Ovary (tissue), 9 donors: ENCODE data around the gene AOAH. TPM values are rescaled to one million over a fixed set of nuclear protein-coding genes. Genes with fewer than 3 reads are reported as not detected.

Experiments used
- DNase-seq, 5 donors: peaks; one replicate each; pipeline ENCODE4 v3.0.0-alpha.2; 2019 to 2020
- H3K27ac ChIP-seq, 2 donors: fragments of 200-600 bp; one replicate each; pipeline versions ENCODE4 v1.5.1 to v1.8.0; 2019 to 2022
- H3K27me3 ChIP-seq: fragments of 200-600 bp; one replicate; pipeline ENCODE4 v1.8.0; 2022
- H3K36me3 ChIP-seq: fragments of 200-600 bp; sonication (generic); one replicate; pipeline ENCODE4 v1.5.1; 2019
- H3K4me1 ChIP-seq: one replicate; pipeline ENCODE4 v1.8.1; 2013; ENCODE audit warnings: mild to moderate bottlenecking, moderate library complexity; ENCODE audit not compliant: insufficient read depth
- H3K4me3 ChIP-seq: fragments of 200-600 bp; sonication (generic); one replicate; pipeline ENCODE4 v1.5.1; 2017
- H3K9me3 ChIP-seq, 2 donors: fragments of 200-600 bp in 1 of 2; sonication (generic) in 1 of 2; one replicate each; pipeline versions ENCODE4 v1.5.1 to v1.8.1; 2013 to 2019; ENCODE audit warnings: mild to moderate bottlenecking in 1 of 2, moderate library complexity in 1 of 2
- EP300 ChIP-seq: sonication (generic); formaldehyde crosslinking; IDR thresholded peaks from one replicate; pipeline ENCODE4 v1.6.1; 2017; ENCODE audit warnings: antibody characterized with exemption
- POLR2A ChIP-seq: fragments of 450-650 bp; IDR thresholded peaks from one replicate; pipeline ENCODE4 v1.6.1; 2017; ENCODE audit warnings: antibody characterized with exemption, mild to moderate bottlenecking, moderate library complexity
- WGBS, 3 donors: extraction: QIAGEN DNeasy Blood & Tissue Kit in 1 of 3; methylation state at CpG; one replicate each; pipeline versions ENCODE4 v1.1.5 to v1.1.7; 2013 to 2017; 5-methylcytosine and 5-hydroxymethylcytosine counted together
- intact Hi-C, 4 donors: fragments of 100-400 bp; cut with DNase I; formaldehyde crosslinking; loops; one replicate each; pipeline versions ENCODE4 v1.11.0 to v1.15.1; 2022 to 2023
- polyA plus RNA-seq, 2 donors: library from polyadenylated mRNA; stranded (reverse); fragments of 200-250 nt in 1 of 2; fragments of 350-450 nt in 1 of 2; fragmentation: Illumina TruSeq in 1 of 2; extraction: RNeasy Lipid Tissue Mini Kit (QIAGEN cat#74804) in 1 of 2; gene quantifications; one replicate each; pipeline ENCODE4 v1.2.3, GENCODE V29; 2013 to 2014
- total RNA-seq, 7 donors: library from RNA; depleted of rRNA in 2 of 7; stranded (reverse); fragments of >200 nt in 2 of 7; fragmentation: NEBNext Ultra II Directional in 3 of 7; extraction: Animal tissue kit (Norgen Biotek cat#: 25700) in 3 of 7; gene quantifications; one replicate each; pipeline versions ENCODE4 v1.1.0 to v1.2.4, GENCODE V29; 2016 to 2023
- TF ChIP-seq, protein P1 (sequence below), 3 donors: fragments of 450-650 bp in 2 of 3; fragments of 200-600 bp in 1 of 3; IDR thresholded peaks; one replicate each; pipeline versions ENCODE4 v1.5.1 to v1.8.0; 2016 to 2022; ENCODE audit warnings: antibody characterized with exemption in 3 of 3, mild to moderate bottlenecking in 1 of 3
- donor health status: DM: no; HTN: no; CAD: no; lungs with moderate emphysema.
- donor health status: DM: no; HTN: no; CAD: no.
- donor health status: Bipolar disorder and iron deficiency.
- donor health status: DM: yes; HTN: yes; CAD: no.
- donor health status: DM: no; HTN: no; CAD: no.
- donor health status: DM: yes; HTN: yes; CAD: no.

AOAH gene
- total and polyA plus RNA-seq, 9 donors = 0.83 to 14.0 (median 4.8) TPM

DNA sequence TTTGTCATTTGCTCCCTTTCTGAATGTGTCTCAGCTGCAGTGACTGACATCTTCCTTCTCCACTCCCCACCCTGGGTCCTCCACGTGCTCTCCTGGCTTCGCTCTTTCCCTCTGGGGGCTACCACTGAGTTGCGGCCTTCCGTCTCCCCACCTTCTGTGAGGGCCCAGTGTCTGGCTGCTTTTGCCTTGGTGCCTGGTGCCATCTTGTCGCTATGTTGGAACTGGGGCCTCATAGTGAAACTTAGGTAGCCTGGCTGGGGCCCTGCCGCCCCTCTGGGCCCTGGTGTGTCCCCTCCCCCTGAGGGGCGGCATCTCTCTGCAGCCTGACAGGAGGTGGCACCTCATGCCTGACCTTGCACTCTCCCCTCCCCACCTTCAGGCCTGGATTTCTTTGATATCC is 190.6 kb downstream of the AOAH start:
- no peak overlapping the region for H3K4me3 ChIP-seq
- intact Hi-C loops = no loop called here
- 90 to 95% (median 90%) methylated on average over 7 of the region's 7 CpGs for WGBS, 3 donors
- H3K4me1 ChIP-seq = no peaks in the 10 kb centered on the region
- H3K9me3 ChIP-seq = no peaks in the 10 kb centered on the region
- H3K36me3 ChIP-seq = no peaks in the 10 kb centered on the region
- TF ChIP-seq, protein P1, sequence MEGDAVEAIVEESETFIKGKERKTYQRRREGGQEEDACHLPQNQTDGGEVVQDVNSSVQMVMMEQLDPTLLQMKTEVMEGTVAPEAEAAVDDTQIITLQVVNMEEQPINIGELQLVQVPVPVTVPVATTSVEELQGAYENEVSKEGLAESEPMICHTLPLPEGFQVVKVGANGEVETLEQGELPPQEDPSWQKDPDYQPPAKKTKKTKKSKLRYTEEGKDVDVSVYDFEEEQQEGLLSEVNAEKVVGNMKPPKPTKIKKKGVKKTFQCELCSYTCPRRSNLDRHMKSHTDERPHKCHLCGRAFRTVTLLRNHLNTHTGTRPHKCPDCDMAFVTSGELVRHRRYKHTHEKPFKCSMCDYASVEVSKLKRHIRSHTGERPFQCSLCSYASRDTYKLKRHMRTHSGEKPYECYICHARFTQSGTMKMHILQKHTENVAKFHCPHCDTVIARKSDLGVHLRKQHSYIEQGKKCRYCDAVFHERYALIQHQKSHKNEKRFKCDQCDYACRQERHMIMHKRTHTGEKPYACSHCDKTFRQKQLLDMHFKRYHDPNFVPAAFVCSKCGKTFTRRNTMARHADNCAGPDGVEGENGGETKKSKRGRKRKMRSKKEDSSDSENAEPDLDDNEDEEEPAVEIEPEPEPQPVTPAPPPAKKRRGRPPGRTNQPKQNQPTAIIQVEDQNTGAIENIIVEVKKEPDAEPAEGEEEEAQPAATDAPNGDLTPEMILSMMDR (IDR thresholded peaks at IDR 0.05) = no peak
- TF ChIP-seq POLR2A (no peak), EP300 (no peak)
- no peaks in the 10 kb centered on the region for H3K27me3 ChIP-seq
- DNase-seq = no peak
- H3K27ac ChIP-seq = no peak overlapping the region

DNA sequence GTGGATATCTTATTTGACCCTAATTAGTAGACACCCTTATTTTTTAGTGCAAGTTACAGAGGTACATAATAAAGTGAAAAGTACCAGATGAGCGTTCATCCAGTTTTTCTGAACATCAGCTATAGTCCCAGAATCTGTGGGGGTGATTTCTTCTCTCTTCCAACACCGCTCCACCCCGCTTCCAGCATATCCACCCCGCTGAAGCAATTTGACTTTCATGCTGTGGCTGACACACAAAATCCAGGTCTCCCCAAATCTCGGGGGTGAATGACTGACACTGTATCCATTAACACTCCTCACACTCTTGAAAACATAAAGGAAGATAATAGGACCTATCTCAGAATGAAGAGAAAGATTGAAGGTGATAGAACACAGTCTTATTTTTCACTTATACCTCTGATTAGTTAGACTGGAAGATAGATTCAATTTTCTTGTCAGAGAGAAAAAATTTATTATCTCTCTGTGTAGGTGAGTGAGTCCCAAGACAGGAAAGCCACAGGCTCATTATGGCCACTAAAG is 191.3 kb downstream of the AOAH start:
- TF ChIP-seq POLR2A = no peak
- TF ChIP-seq, protein P1 (IDR thresholded peaks at IDR 0.05) = no peak
- no peak for TF ChIP-seq EP300
- WGBS, 3 donors = 89 to 91% (median 90%) methylated on average over 5 of the region's 5 CpGs

DNA sequence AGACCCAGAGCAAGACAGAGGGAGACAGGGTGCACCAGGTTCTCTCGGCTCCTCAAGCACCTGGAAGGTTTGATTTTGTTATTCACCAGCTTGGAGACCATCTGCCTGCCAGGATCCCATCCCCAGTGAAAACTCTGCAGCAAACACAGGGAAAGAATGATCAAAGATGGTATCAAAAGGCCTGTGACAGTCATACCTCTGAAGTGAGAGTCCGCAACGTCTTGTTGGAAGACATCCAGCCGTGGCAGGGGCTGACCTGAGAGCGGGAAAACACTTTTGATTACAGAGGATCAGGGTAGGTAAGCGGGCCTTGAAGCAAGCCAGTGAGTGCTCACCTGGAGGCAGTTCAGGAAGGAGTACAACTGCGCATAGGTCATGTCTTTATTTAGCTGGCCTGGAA is 192.3 kb downstream of the AOAH start:
- no peak for DNase-seq
- H3K4me3 ChIP-seq = no peak overlapping the region
- no peak overlapping the region for H3K27ac ChIP-seq
- no peaks in the 10 kb centered on the region for H3K36me3 ChIP-seq
- 84 to 88% (median 85%) methylated on average over 7 of the region's 7 CpGs for WGBS, 3 donors
- TF ChIP-seq EP300 = no peak
- no peaks in the 10 kb centered on the region for H3K4me1 ChIP-seq
- intact Hi-C loops = no loop called here
- no peaks in the 10 kb centered on the region for H3K9me3 ChIP-seq
- H3K27me3 ChIP-seq = no peaks in the 10 kb centered on the region

More for the DNA sequence above, 191.3 kb downstream of the AOAH start:
- no peaks in the 10 kb centered on the region for H3K9me3 ChIP-seq
- no peaks in the 10 kb centered on the region for H3K36me3 ChIP-seq
- DNase-seq = no peak
- H3K4me3 ChIP-seq = no peak overlapping the region
- H3K27ac ChIP-seq = no peak overlapping the region
- intact Hi-C loops = no loop called here
- H3K27me3 ChIP-seq = no peaks in the 10 kb centered on the region
- H3K4me1 ChIP-seq = no peaks in the 10 kb centered on the region

DNA sequence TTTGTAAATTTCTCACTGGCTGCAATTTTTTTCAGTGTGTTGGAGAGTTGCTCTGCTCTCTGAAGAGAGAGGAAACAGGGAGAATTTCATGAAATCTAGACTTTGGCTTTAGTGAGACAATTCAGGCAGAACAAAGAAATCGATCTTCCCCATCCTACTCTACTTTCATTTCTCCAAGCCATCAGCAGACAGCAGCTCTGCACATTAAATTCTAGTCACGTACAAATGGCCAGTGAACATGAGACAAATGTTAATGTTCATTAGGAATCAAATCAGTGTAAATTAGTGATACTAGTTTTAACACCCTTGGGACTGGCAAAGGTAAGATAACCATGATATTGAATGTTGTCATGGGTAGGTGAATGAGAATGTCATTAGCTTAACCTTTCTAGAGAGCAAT is 193.8 kb downstream of the AOAH start:
- intact Hi-C loops = no loop called here
- no peak for TF ChIP-seq POLR2A
- TF ChIP-seq, protein P1 (IDR thresholded peaks at IDR 0.05) = no peak
- WGBS, 3 donors = 82 to 92% (median 87%) methylated on average over 2 of the region's 2 CpGs

DNA sequence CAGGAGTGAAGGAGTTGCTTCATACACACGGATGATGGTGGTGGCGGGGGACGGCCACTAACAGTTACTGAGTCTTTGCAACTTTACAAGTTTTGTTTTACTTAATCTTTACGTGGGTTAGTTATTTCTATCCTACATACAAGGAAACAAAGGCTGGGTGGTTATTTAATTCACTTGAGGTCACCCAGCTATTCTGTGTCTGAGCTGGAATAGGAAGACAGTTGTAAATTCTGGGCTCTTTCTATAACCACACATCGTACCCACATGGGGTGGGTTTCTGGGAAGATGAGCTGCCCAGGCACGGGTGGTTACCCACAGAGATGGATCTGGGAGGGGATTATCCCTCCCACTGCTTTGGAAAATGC is 196.8 kb downstream of the AOAH start:
- Histone ChIP-seq H3K4me3 (no peak overlapping the region), H3K4me1 (no peaks in the 10 kb centered on the region), H3K36me3 (no peaks in the 10 kb centered on the region), H3K9me3 (no peaks in the 10 kb centered on the region), H3K27ac (no peak overlapping the region), H3K27me3 (no peaks in the 10 kb centered on the region)
- WGBS, 3 donors = 84 to 87% (median 87%) methylated on average over 6 of the region's 6 CpGs
- TF ChIP-seq EP300 (no peak), POLR2A (no peak)
- TF ChIP-seq, protein P1 (IDR thresholded peaks at IDR 0.05) = no peak
- intact Hi-C loops = loop anchor here in 1 of 4 donors (5.0 kb wide), 1 partner anchor 670 kb away; no protein-coding TSS in a partner anchor
- DNase-seq = no peak

More for the DNA sequence above, 193.8 kb downstream of the AOAH start:
- H3K4me3 ChIP-seq = no peak overlapping the region
- no peak for DNase-seq
- H3K4me1 ChIP-seq = no peaks in the 10 kb centered on the region
- no peaks in the 10 kb centered on the region for H3K36me3 ChIP-seq
- no peaks in the 10 kb centered on the region for H3K27me3 ChIP-seq
- no peaks in the 10 kb centered on the region for H3K9me3 ChIP-seq
- H3K27ac ChIP-seq = no peak overlapping the region
